ENCODE measurements around the gene OTOL1. TPM values are rescaled to one million over a fixed set of nuclear protein-coding genes. Genes with fewer than 3 reads are reported as not detected.

The OTOL1 gene
- total RNA-seq: not detected
- not detected for polyA plus RNA-seq
- long read RNA-seq, donor 1: 0 reads
- long read RNA-seq, donor 2: 0 reads

DNA sequence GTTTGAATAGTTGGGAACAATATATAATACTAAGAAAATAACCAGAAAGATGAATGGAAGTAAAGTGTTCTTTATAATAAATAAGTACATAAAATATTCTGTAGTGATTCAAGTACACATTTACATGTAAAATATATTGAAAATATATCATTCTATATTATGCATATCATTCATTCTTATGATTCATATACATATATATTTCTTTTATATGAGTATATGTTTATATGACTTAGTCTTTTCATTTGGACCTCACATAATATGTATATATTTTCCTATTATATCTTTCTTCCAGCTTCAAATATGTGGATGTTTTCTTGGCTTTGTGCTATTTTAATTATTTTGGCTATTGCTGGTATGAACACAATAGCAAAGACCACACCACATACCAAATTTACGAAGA, at the start of gene OTOL1:
Gene OTOL1, plus strand, starts transcription at position 301 of the 400 bp plus-strand sequence. Its CDS starts 0 bp downstream, at position 301.
- no peak within 1 kb of the TSS for H3K27ac ChIP-seq
- DNase-seq (no peak), ATAC-seq (no peak)
- H3K4me1 ChIP-seq: no peaks in the 10 kb centered on the region
- H3K4me3 ChIP-seq: no peak within 1 kb of the TSS
- 38 to 47% (median 46%) methylated on average over 1 of the region's 1 CpG for whole genome bisulfite sequencing, 3 donors
- no peaks in the 10 kb centered on the region for H3K9me3 ChIP-seq
- TF ChIP-seq, protein P1, sequence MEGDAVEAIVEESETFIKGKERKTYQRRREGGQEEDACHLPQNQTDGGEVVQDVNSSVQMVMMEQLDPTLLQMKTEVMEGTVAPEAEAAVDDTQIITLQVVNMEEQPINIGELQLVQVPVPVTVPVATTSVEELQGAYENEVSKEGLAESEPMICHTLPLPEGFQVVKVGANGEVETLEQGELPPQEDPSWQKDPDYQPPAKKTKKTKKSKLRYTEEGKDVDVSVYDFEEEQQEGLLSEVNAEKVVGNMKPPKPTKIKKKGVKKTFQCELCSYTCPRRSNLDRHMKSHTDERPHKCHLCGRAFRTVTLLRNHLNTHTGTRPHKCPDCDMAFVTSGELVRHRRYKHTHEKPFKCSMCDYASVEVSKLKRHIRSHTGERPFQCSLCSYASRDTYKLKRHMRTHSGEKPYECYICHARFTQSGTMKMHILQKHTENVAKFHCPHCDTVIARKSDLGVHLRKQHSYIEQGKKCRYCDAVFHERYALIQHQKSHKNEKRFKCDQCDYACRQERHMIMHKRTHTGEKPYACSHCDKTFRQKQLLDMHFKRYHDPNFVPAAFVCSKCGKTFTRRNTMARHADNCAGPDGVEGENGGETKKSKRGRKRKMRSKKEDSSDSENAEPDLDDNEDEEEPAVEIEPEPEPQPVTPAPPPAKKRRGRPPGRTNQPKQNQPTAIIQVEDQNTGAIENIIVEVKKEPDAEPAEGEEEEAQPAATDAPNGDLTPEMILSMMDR (IDR thresholded peaks at IDR 0.05): no peak
- H3K36me3 ChIP-seq (ENCODE audit: insufficient read depth in 1 of 2, low read depth in 1 of 2): no peaks in the 10 kb centered on the region
- intact Hi-C loops (cut with DNase I): no loop called here
- no peaks in the 10 kb centered on the region for H3K27me3 ChIP-seq (ENCODE audit: insufficient read depth in 3 of 3, low read length in 2 of 3)

DNA sequence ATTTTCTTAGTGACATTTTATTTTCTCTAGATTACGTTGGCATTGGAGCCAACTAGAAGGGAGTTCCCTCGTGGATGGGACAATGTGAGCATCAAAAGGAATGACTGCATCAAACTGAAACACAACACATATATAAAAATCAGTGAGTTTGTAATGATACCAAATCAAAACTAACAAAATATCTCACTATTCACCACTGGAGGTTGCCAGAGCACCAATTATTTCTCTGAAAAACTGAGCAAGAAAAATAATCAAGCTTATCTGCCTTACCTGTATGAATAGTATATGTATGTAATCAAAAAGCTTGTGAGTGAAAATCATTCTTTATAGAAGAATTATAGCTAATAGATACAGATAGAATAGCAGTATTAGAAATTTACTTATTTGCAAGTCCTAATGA, 46.8 kb upstream of the OTOL1 start:
- Histone ChIP-seq H3K9me3 (no peaks in the 10 kb centered on the region), H3K4me1 (no peaks in the 10 kb centered on the region), H3K4me3 (no peak overlapping the region), H3K27ac (no peak overlapping the region), H3K27me3 (ENCODE audit: insufficient read depth in 3 of 3, low read length in 2 of 3) (no peaks in the 10 kb centered on the region), H3K36me3 (ENCODE audit: insufficient read depth in 1 of 2, low read depth in 1 of 2) (no peaks in the 10 kb centered on the region)
- TF ChIP-seq, protein P1 (IDR thresholded peaks at IDR 0.05): no peak
- intact Hi-C loops (cut with DNase I): no loop called here
- DNase-seq: no peak
- ATAC-seq: no peak
- 71 to 78% (median 77%) methylated on average over 2 of the region's 2 CpGs for WGBS, 3 donors

DNA sequence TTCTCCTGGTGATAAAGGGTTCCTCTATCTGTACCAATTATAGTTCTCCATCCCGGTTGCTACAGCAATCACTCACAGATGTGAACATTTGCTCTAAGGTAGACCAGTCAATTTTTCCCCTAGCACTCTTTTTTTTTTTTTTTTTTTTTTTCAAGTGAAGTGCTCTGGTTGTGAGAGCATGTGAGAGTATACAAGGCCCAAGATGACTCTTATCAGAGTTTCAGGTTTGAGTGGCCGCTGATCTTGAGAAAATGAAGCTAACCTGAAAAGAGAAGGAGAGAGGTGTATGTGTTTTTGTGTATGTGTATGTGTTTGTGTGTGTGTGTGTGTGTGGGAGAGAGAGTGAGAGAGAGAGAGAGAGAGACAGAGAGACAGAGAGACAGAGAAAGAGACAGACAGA, 44.4 kb upstream of the OTOL1 start:
- Histone ChIP-seq H3K36me3 (ENCODE audit: insufficient read depth in 1 of 2, low read depth in 1 of 2) (no peaks in the 10 kb centered on the region), H3K27me3 (ENCODE audit: insufficient read depth in 3 of 3, low read length in 2 of 3) (no peaks in the 10 kb centered on the region), H3K4me3 (no peak overlapping the region), H3K4me1 (no peaks in the 10 kb centered on the region), H3K9me3 (no peaks in the 10 kb centered on the region), H3K27ac (no peak overlapping the region)
- ATAC-seq: no peak
- intact Hi-C loops (cut with DNase I): no loop called here
- TF ChIP-seq, protein P1 (IDR thresholded peaks at IDR 0.05): no peak
- WGBS, 3 donors: 56 to 94% (median 89%) methylated on average over 2 of the region's 2 CpGs
- no peak for DNase-seq

DNA sequence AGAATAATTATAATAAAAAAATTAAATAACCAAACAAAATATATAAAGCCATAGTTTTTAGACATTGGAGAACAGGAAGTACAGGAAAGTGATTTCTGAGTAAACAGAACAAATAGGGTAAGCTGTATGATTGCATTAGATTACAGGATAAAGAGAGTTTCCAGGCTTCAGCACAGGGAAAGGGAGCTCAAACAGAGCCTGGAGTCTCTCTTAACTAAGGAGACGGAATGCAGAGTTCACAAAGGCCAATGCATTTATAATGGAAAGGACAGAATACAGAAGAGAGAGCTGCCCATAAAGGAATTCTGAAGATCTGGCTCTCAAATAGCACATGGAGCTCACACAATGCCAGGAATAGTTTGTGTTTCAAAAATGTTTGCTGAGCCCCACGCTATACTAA, 42.0 kb upstream of the OTOL1 start:
- intact Hi-C loops (cut with DNase I): no loop called here
- WGBS, 3 donors: 40 to 49% (median 42%) methylated on average over 2 of the region's 2 CpGs
- H3K27me3 ChIP-seq (ENCODE audit: insufficient read depth in 3 of 3, low read length in 2 of 3): no peaks in the 10 kb centered on the region

DNA sequence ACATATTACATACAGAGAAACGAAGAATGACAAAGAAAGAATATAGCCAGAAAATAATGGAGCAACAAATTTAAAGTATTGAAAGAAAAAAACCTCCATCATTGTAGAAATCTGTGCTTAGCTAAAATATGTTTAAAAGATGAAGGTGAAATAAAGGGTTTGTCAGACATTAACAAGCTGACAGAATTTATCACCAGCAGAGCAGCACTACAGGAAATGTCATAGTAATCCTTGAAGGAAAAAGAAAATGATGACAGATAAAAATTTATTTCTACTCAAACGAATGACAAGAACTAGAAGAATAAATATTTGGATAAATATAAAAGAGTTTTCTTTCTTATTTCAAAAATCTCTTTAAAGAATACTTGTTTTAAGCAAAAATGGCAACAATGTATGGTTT, 40.6 kb upstream of the OTOL1 start:
- no peak for DNase-seq
- H3K27ac ChIP-seq: no peak overlapping the region
- no peaks in the 10 kb centered on the region for H3K4me1 ChIP-seq
- no peak overlapping the region for H3K4me3 ChIP-seq
- no peak for ATAC-seq
- 63 to 70% (median 69%) methylated on average over 2 of the region's 2 CpGs for WGBS, 3 donors
- no peaks in the 10 kb centered on the region for H3K27me3 ChIP-seq (ENCODE audit: insufficient read depth in 3 of 3, low read length in 2 of 3)
- H3K9me3 ChIP-seq: no peaks in the 10 kb centered on the region
- intact Hi-C loops (cut with DNase I): no loop called here
- H3K36me3 ChIP-seq (ENCODE audit: insufficient read depth in 1 of 2, low read depth in 1 of 2): no peaks in the 10 kb centered on the region
- TF ChIP-seq, protein P1 (IDR thresholded peaks at IDR 0.05): no peak

More for the DNA sequence above, 42.0 kb upstream of the OTOL1 start:
- Histone ChIP-seq H3K27ac (no peak overlapping the region), H3K4me1 (no peaks in the 10 kb centered on the region), H3K4me3 (no peak overlapping the region), H3K9me3 (no peaks in the 10 kb centered on the region), H3K36me3 (ENCODE audit: insufficient read depth in 1 of 2, low read depth in 1 of 2) (no peaks in the 10 kb centered on the region)
- ATAC-seq (no peak), DNase-seq (no peak)
- TF ChIP-seq, protein P1 (IDR thresholded peaks at IDR 0.05): no peak
